ENCODE results near the gene YBX3.

Gene YBX3

DNA sequence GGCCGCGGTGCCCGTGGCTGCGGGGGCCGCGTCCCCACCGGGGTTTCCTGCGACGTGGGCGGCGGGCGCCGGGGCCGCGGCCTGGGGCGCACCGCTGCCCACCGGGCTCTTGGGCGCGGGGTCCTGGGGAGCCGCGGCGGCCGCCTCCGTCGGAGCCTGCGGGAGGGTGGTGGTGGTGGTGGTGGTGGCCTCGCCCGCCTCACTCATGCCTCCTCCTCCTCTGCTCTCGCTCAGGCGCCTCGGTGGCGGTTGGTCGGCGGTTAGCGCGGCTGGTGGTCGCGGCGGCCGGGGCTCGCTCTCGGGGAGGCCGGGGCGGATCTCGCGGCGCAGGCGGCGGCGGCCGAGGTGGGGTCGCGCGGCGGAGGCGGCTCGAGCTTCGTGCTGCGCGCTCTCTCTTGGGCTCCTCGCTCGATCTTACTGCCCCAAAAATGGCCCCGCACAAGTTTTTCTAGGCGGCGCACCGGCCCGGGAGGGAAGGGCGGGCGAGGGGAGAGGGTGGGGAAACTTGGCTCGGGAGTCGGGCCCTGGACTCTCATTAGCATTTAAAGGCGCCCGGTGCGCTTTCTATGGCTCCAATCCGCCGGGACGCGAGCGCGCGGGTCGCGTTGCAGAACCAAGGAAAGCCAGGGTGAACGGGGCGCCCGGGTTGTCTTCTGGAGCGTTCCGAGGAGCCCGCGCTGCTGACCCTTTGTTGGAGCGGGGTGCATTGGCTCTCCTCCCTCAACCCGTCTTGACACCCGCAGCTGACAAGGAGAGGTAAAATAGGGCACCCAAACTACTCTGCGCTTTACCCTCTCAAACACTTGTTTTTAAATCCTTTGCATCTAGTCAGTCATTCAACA, at the start of gene YBX3:
Gene YBX3, minus strand, starts transcription at position 419 of the 842 bp plus-strand sequence. Its CDS starts 212 bp downstream, at position 207.
- TF ChIP-seq, protein P1, sequence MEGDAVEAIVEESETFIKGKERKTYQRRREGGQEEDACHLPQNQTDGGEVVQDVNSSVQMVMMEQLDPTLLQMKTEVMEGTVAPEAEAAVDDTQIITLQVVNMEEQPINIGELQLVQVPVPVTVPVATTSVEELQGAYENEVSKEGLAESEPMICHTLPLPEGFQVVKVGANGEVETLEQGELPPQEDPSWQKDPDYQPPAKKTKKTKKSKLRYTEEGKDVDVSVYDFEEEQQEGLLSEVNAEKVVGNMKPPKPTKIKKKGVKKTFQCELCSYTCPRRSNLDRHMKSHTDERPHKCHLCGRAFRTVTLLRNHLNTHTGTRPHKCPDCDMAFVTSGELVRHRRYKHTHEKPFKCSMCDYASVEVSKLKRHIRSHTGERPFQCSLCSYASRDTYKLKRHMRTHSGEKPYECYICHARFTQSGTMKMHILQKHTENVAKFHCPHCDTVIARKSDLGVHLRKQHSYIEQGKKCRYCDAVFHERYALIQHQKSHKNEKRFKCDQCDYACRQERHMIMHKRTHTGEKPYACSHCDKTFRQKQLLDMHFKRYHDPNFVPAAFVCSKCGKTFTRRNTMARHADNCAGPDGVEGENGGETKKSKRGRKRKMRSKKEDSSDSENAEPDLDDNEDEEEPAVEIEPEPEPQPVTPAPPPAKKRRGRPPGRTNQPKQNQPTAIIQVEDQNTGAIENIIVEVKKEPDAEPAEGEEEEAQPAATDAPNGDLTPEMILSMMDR (IDR thresholded peaks at IDR 0.05; ENCODE audit: insufficient read depth, missing control alignments): no peak
- DNase-seq (ENCODE audit: insufficient read length, low spot score): peak; percentile 46
- no peak for FAIRE-seq

DNA sequence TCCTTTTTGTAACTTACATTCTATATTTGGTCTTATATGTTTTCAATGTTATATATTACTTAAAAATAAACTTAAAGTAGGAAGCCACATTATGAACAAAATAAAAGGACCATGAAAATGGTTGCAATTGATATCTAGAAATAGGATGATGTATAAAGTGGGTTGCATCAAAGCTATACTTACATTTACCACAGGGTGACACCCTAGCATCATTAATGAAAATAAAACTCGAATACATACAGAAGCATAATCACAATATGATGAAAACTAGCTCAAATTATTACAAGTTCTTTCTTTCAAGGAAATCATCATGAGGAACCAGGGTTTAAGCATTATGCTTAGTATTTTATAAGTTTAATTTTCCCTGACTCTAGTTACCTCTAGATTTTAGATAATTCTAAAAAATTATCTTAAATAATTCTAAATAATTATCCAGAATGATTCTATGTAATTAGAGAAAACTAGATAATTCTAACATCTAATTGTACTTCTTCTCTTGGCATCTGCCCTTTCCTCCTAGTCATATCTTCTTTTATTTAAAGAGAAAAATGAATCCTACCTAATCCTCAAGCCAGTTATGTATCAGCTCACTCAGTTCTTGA, 48.1 kb upstream of the YBX3 start:
- TF ChIP-seq, protein P1 (IDR thresholded peaks at IDR 0.05; ENCODE audit: insufficient read depth, missing control alignments): peak; percentile 81
- DNase-seq (ENCODE audit: insufficient read length, low spot score) (no peak), FAIRE-seq (peak; percentile 83)

DNA sequence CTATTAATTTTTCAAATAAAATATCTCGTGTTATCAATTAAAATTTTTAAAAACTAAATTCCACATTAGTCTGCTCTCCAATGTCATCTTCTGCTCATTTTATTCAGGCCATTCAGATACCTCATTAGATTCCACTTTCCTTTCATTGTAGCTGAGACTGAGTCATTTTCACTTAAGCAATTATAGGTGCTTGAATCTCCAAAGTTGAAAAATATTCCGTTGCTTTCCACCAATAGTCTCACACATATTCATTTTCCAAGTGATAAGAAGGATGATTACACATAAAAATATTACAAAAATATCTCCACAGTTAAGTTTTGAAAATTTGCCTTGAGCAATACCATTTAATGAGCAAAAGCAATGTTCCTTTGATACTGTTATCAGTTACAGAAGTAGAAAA, 36.5 kb upstream of the YBX3 start:
- no peak for DNase-seq (ENCODE audit: insufficient read length, low spot score)

DNA sequence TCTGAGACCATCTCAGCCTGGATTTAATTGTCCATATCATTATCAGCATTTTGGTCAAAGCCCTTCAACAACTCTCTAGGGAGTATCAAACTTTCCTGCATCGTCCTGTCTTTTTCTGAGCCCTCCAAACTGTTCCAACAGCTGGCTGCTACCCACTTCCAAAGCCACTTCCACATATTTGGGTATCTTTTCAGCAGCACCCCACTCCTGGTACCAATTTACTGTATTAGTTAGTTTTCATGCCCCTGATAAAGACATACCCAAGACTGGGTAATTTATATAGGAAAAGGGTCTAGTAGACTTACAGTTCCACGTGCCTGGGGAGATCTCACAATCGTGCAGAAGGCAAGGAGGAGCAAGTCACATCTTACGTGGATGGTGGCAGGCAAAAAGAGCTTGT, 33.1 kb upstream of the YBX3 start:
- DNase-seq (ENCODE audit: insufficient read length, low spot score) (no peak), FAIRE-seq (no peak)
- TF ChIP-seq, protein P1 (IDR thresholded peaks at IDR 0.05; ENCODE audit: insufficient read depth, missing control alignments): no peak

More for the DNA sequence above, 36.5 kb upstream of the YBX3 start:
- FAIRE-seq: no peak
- TF ChIP-seq, protein P1 (IDR thresholded peaks at IDR 0.05; ENCODE audit: insufficient read depth, missing control alignments): no peak

DNA sequence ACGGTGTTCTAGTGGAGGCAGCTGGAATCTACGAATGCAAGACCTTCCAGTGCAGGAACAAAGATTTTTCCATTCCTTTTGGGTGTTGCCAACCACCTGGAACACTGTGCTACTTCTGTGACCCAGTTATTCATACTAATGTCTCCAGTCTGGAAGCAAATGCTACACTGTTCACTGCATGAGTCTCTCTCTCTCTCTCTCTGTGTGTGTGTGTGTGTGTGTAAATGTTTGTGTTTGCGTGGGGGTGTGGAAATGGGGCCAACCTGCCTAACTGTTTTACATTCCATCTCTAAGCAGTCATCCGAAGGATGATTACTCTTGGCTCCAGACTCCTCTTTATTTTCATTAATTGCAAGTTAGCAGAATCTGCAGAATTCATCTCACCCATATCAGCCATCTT, 29.9 kb upstream of the YBX3 start:
- TF ChIP-seq, protein P1 (IDR thresholded peaks at IDR 0.05; ENCODE audit: insufficient read depth, missing control alignments): no peak
- no peak for FAIRE-seq
- no peak for DNase-seq (ENCODE audit: insufficient read length, low spot score)

DNA sequence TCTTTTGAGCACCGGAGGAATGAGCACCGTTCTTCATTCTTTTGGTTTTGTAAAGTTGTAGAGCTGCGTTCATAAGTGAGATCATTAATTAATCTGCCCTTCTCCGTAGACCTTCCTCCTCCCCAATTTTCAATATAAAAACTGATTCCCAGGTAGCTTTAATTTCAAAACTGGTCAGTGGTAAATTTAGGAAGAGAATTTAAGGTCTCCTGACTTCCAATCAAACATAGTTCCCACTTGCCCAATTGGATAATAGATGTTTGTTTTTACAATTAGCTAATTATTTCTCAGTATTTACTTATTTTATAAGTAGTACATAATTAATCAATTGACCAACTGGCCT, 27.2 kb upstream of the YBX3 start:
- TF ChIP-seq, protein P1 (IDR thresholded peaks at IDR 0.05; ENCODE audit: insufficient read depth, missing control alignments): no peak
- FAIRE-seq: no peak
- no peak for DNase-seq (ENCODE audit: insufficient read length, low spot score)
